Adrenal gland (tissue), 5 donors: ENCODE data around the gene FAM43B.

Source experiments
- POLR2A ChIP-seq, 2 donors: fragments of 450-650 bp; IDR thresholded peaks; one replicate each; pipeline ENCODE4 v1.6.1; 2017; ENCODE audit warnings: antibody characterized with exemption in 2 of 2, mild to moderate bottlenecking in 2 of 2, moderate library complexity in 1 of 2
- TF ChIP-seq, protein P1 (sequence below), 6 experiments: fragments of 450-650 bp in 4 of 6; fragments of 200-600 bp in 2 of 6; sonication (generic) in 1 of 6; IDR thresholded peaks; 1 replicate in 5 of 6; 2 replicates in 1 of 6; pipeline versions ENCODE4 v1.5.1 to v1.8.0; 2016 to 2021; ENCODE audit warnings: antibody characterized with exemption in 6 of 6, mild to moderate bottlenecking in 2 of 6, moderate library complexity in 1 of 6
- donor health status: DM: no; HTN: no; CAD: no.

GRCh38 chr1:20555758-20556120, 3.4 kb downstream of the FAM43B start:
- TF ChIP-seq, protein P1, sequence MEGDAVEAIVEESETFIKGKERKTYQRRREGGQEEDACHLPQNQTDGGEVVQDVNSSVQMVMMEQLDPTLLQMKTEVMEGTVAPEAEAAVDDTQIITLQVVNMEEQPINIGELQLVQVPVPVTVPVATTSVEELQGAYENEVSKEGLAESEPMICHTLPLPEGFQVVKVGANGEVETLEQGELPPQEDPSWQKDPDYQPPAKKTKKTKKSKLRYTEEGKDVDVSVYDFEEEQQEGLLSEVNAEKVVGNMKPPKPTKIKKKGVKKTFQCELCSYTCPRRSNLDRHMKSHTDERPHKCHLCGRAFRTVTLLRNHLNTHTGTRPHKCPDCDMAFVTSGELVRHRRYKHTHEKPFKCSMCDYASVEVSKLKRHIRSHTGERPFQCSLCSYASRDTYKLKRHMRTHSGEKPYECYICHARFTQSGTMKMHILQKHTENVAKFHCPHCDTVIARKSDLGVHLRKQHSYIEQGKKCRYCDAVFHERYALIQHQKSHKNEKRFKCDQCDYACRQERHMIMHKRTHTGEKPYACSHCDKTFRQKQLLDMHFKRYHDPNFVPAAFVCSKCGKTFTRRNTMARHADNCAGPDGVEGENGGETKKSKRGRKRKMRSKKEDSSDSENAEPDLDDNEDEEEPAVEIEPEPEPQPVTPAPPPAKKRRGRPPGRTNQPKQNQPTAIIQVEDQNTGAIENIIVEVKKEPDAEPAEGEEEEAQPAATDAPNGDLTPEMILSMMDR (IDR thresholded peaks at IDR 0.05), result no peak
- no peak for TF ChIP-seq POLR2A (IDR thresholded peaks at IDR 0.05)
